ENCODE measurements around the gene KRT7.

The KRT7 gene

GRCh38 chr12:52244615-52244994, 11.6 kb downstream of the KRT7 start:
- H4K20me1 ChIP-seq (ENCODE audit: insufficient read depth, low read length), result no peaks in the 10 kb centered on the region
- no peak overlapping the region for H2AFZ ChIP-seq (ENCODE audit: low read length)
- no peak overlapping the region for H3K4me3 ChIP-seq (ENCODE audit: low read depth, low read length, poor library complexity, severe bottlenecking)
- H3K27ac ChIP-seq (ENCODE audit: low read depth, low read length, poor library complexity, severe bottlenecking), result no peak overlapping the region
- H3K36me3 ChIP-seq (ENCODE audit: insufficient read depth, low read length), result no peaks in the 10 kb centered on the region
- H3K9me2 ChIP-seq (ENCODE audit: low read depth, low read length), result no peaks in the 10 kb centered on the region
- no peaks in the 10 kb centered on the region for H3K4me1 ChIP-seq (ENCODE audit: insufficient read depth, low read length, severe bottlenecking)
- TF ChIP-seq CTCF (IDR thresholded peaks at IDR 0.05; ENCODE audit: low read length) (no peak), EZH2 (IDR thresholded peaks at IDR 0.05; ENCODE audit: borderline replicate concordance, low read length) (no peak)
- no peaks in the 10 kb centered on the region for H3F3A ChIP-seq (ENCODE audit: insufficient read depth, low read length)
- no peak overlapping the region for H3K4me2 ChIP-seq (ENCODE audit: low read length)
- no peaks in the 10 kb centered on the region for H3K27me3 ChIP-seq (ENCODE audit: insufficient read depth, low read length)
- no peaks in the 10 kb centered on the region for H3K79me2 ChIP-seq (ENCODE audit: insufficient read depth, low read length)
- H3K9ac ChIP-seq (ENCODE audit: low read length), result no peak overlapping the region
- H3K9me3 ChIP-seq (ENCODE audit: low read length), result no peaks in the 10 kb centered on the region

- Histone ChIP-seq H3K9ac (ENCODE audit: low read length) (no peak overlapping the region), H3K9me3 (ENCODE audit: low read length) (no peaks in the 10 kb centered on the region), H3K4me2 (ENCODE audit: low read length) (no peak overlapping the region), H3K27me3 (ENCODE audit: insufficient read depth, low read length) (no peaks in the 10 kb centered on the region), H3K36me3 (ENCODE audit: insufficient read depth, low read length) (no peaks in the 10 kb centered on the region), H3F3A (ENCODE audit: insufficient read depth, low read length) (no peaks in the 10 kb centered on the region), H3K79me2 (ENCODE audit: insufficient read depth, low read length) (no peaks in the 10 kb centered on the region), H4K20me1 (ENCODE audit: insufficient read depth, low read length) (no peaks in the 10 kb centered on the region), H3K9me2 (ENCODE audit: low read depth, low read length) (no peaks in the 10 kb centered on the region), H3K4me1 (ENCODE audit: insufficient read depth, low read length, severe bottlenecking) (no peaks in the 10 kb centered on the region), H3K4me3 (ENCODE audit: low read depth, low read length, poor library complexity, severe bottlenecking) (no peak overlapping the region), H2AFZ (ENCODE audit: low read length) (no peak overlapping the region), H3K27ac (ENCODE audit: low read depth, low read length, poor library complexity, severe bottlenecking) (no peak overlapping the region)
- TF ChIP-seq CTCF (IDR thresholded peaks at IDR 0.05; ENCODE audit: low read length) (no peak), EZH2 (IDR thresholded peaks at IDR 0.05; ENCODE audit: borderline replicate concordance, low read length) (no peak)
These were observed 12.4 kb downstream of the KRT7 start for GRCh38 chr12:52245259-52245961.

GRCh38 chr12:52245962-52246569, 13.0 kb downstream of the KRT7 start:
- H3K27me3 ChIP-seq (ENCODE audit: insufficient read depth, low read length), result no peaks in the 10 kb centered on the region
- H3F3A ChIP-seq (ENCODE audit: insufficient read depth, low read length), result no peaks in the 10 kb centered on the region
- no peak overlapping the region for H3K9ac ChIP-seq (ENCODE audit: low read length)
- H3K27ac ChIP-seq (ENCODE audit: low read depth, low read length, poor library complexity, severe bottlenecking), result no peak overlapping the region
- no peak for TF ChIP-seq CTCF (IDR thresholded peaks at IDR 0.05; ENCODE audit: low read length)
- no peak for TF ChIP-seq EZH2 (IDR thresholded peaks at IDR 0.05; ENCODE audit: borderline replicate concordance, low read length)
- H3K4me1 ChIP-seq (ENCODE audit: insufficient read depth, low read length, severe bottlenecking), result no peaks in the 10 kb centered on the region
- no peaks in the 10 kb centered on the region for H3K9me3 ChIP-seq (ENCODE audit: low read length)
- no peaks in the 10 kb centered on the region for H4K20me1 ChIP-seq (ENCODE audit: insufficient read depth, low read length)
- no peaks in the 10 kb centered on the region for H3K36me3 ChIP-seq (ENCODE audit: insufficient read depth, low read length)
- no peak overlapping the region for H3K4me2 ChIP-seq (ENCODE audit: low read length)
- H3K9me2 ChIP-seq (ENCODE audit: low read depth, low read length), result no peaks in the 10 kb centered on the region
- H3K79me2 ChIP-seq (ENCODE audit: insufficient read depth, low read length), result no peaks in the 10 kb centered on the region
- H2AFZ ChIP-seq (ENCODE audit: low read length), result no peak overlapping the region
- H3K4me3 ChIP-seq (ENCODE audit: low read depth, low read length, poor library complexity, severe bottlenecking), result no peak overlapping the region

All from OCI-LY1 (cell line).